K562 (cell line): Measurements from ENCODE around the gene ASB6. TPM values are rescaled to one million over a fixed set of nuclear protein-coding genes. Genes with fewer than 3 reads are reported as not detected.
A peak's percentile ranks its signal among the peaks of the same experiment; 100 is the strongest.

ENCODE experiments used
- ATAC-seq: fragments of 200-7000 bp; cut with Tn5 transposase; 3 replicates; pipeline ENCODE4 v1.9.1; 2020; ENCODE audit warnings: moderate library complexity
- BruUV-seq: library from RNA; stranded (reverse); fragments of 400-500 nt; replicated peaks from 2 replicates; lab custom pipeline; 2021; lab: Mats Ljungman, UMichigan
- CTCF ChIA-PET: fragments of 300-600 bp; formaldehyde crosslinking; extraction: SDS; loops from one replicate; lab custom pipeline; 2021; ENCODE audit warnings: low intra/inter-chr PET ratio; lab: Yijun Ruan, JAX
- POLR2A ChIA-PET: fragments of 300-600, 350-650 bp; sonication (Branson Sonifier 250); formaldehyde crosslinking; extraction: SDS; loops from one replicate; lab custom pipeline; 2021; ENCODE audit warnings: antibody characterized with exemption, inconsistent platforms; lab: Yijun Ruan, JAX
- DNase-seq, 4 experiments: peaks; one replicate each; pipeline versions ENCODE4 v3.0.0 to v3.0.0-alpha.2; 2011 to 2018; ENCODE audit warnings: low spot score in 3 of 4, mixed read lengths in 3 of 4; ENCODE audit errors: extremely low read depth in 1 of 4
- FAIRE-seq: peaks from 2 replicates; lab custom pipeline; 2011; peaks lifted over from hg19 to GRCh38; lab: Jason Lieb, UNC
- H2AFZ ChIP-seq: 2 replicates; pipeline ENCODE4 v1.6.0; 2011; ENCODE audit warnings: low read depth, low read length, control low read depth, inconsistent platforms
- H3K27ac ChIP-seq: fragments of 200-600 bp; 3 replicates; pipeline ENCODE4 v1.8.0; 2011; ENCODE audit warnings: low read depth, mild to moderate bottlenecking, control low read depth, inconsistent platforms, low read length, moderate library complexity, mixed read lengths; ENCODE audit errors: extremely low read depth
- H3K27me3 ChIP-seq, 2 experiments: fragments of 300-600 bp in 1 of 2; 2 replicates in 1 of 2; 3 replicates in 1 of 2; pipeline versions ENCODE4 v1.6.0 to v1.8.0; 2011; ENCODE audit warnings: inconsistent platforms in 2 of 2, low read length in 2 of 2, mild to moderate bottlenecking in 1 of 2, mixed read lengths in 1 of 2, moderate library complexity in 1 of 2; ENCODE audit not compliant: control insufficient read depth in 2 of 2, insufficient read depth in 2 of 2
- H3K36me3 ChIP-seq: fragments of 300-600 bp; 3 replicates; pipeline ENCODE4 v1.8.0; 2011; ENCODE audit warnings: mild to moderate bottlenecking, low read length, inconsistent platforms; ENCODE audit not compliant: control insufficient read depth, insufficient read depth
- H3K4me1 ChIP-seq, 2 experiments: fragments of 200-600 bp in 1 of 2; replicated peaks in 1 of 2; 2 replicates in 1 of 2; 3 replicates in 1 of 2; pipeline versions ENCODE4 v1.5.1 to v1.8.0; 2011; ENCODE audit warnings: inconsistent platforms in 2 of 2, low read length in 2 of 2, mild to moderate bottlenecking in 1 of 2, mixed read lengths in 1 of 2, moderate library complexity in 1 of 2; ENCODE audit not compliant: control insufficient read depth in 2 of 2, insufficient read depth in 2 of 2
- H3K4me2 ChIP-seq: 2 replicates; pipeline ENCODE4 v1.6.1; 2011; ENCODE audit warnings: low read length, control low read depth, inconsistent platforms, mixed read lengths; ENCODE audit not compliant: insufficient read depth
- H3K4me3 ChIP-seq: fragments of 200-600 bp; sonication (generic), shearing (Covaris generic); 2 replicates; pipeline ENCODE4 v1.5.1; 2016; ENCODE audit warnings: control low read depth, inconsistent platforms
- H3K79me2 ChIP-seq: fragments of 200-600 bp; 3 replicates; pipeline ENCODE4 v1.8.0; 2011; ENCODE audit warnings: low read length, inconsistent platforms; ENCODE audit not compliant: control insufficient read depth, insufficient read depth
- H3K9ac ChIP-seq, 2 experiments: 2 replicates each; pipeline versions ENCODE4 v1.6.0 to v1.6.1; 2011; ENCODE audit warnings: low read depth in 2 of 2, low read length in 2 of 2, control low read depth in 1 of 2, inconsistent platforms in 1 of 2, mild to moderate bottlenecking in 1 of 2, mixed read lengths in 1 of 2; ENCODE audit not compliant: insufficient read depth in 1 of 2
- H3K9me1 ChIP-seq: one replicate; pipeline ENCODE4 v1.6.0; 2011; ENCODE audit warnings: inconsistent platforms, mild to moderate bottlenecking, low read length, moderate library complexity; ENCODE audit not compliant: control insufficient read depth, insufficient read depth
- H3K9me3 ChIP-seq: replicated peaks from 2 replicates; pipeline ENCODE4 v1.5.1; 2011; ENCODE audit warnings: low read depth, low read length, inconsistent platforms; ENCODE audit not compliant: control insufficient read depth, insufficient read depth
- H4K20me1 ChIP-seq: replicated peaks from 2 replicates; pipeline ENCODE4 v1.6.1; 2011; ENCODE audit warnings: low read length, inconsistent platforms, mixed read lengths; ENCODE audit not compliant: control insufficient read depth, insufficient read depth
- BCOR ChIP-seq: fragments of 450-650 bp; IDR thresholded peaks from 2 replicates; pipeline ENCODE4 v1.6.1; 2016
- CCNT2 ChIP-seq: IDR thresholded peaks from 2 replicates; pipeline ENCODE4 v1.6.1; 2011; ENCODE audit warnings: borderline replicate concordance, low read depth, mild to moderate bottlenecking, moderate library complexity, mixed read lengths, low read length; ENCODE audit not compliant: insufficient read length; ENCODE audit errors: extremely low read depth
- DPF2 ChIP-seq: fragments of 450-650 bp; IDR thresholded peaks from 2 replicates; pipeline ENCODE4 v1.6.1; 2016
- ETS1 ChIP-seq: conservative IDR thresholded peaks from 2 replicates; pipeline ENCODE4 v1.6.1; 2011; ENCODE audit warnings: low read depth, mild to moderate bottlenecking, low read length; ENCODE audit not compliant: control insufficient read depth
- FOSL1 ChIP-seq: fragments of 200-800 bp; sonication (Bioruptor generic); conservative IDR thresholded peaks from 2 replicates; pipeline ENCODE4 v1.6.1; 2016; ENCODE audit warnings: missing genetic modification characterization, missing compliant biosample characterization
- FOXJ3 ChIP-seq: sonication (generic); formaldehyde crosslinking; IDR thresholded peaks from 2 replicates; pipeline ENCODE4 v1.4.0; 2020; ENCODE audit warnings: mild to moderate bottlenecking, missing genetic modification reagents
- STAT5A ChIP-seq: IDR thresholded peaks from 2 replicates; pipeline ENCODE4 v1.6.1; 2012; ENCODE audit warnings: low read length, inconsistent platforms, borderline replicate concordance
- WGBS: fragments of 100-300 bp; shearing (Covaris generic); methylation state at CpG from one replicate; pipeline ENCODE4 v1.1.6; 2016; ENCODE audit warnings: low coverage, mixed read lengths; ENCODE audit not compliant: insufficient coverage; ENCODE audit errors: missing lambda C conversion rate; 5-methylcytosine and 5-hydroxymethylcytosine counted together
- in situ Hi-C: fragments of 300-500 bp; cut with MboI; formaldehyde crosslinking; loops from 4 replicates; pipeline ENCODE4 v1.15.0; 2018; ENCODE audit warnings: inconsistent platforms, mixed read lengths
- intact Hi-C: fragments of 100-400 bp; cut with micrococcal nuclease; formaldehyde crosslinking; loops from 2 replicates; pipeline ENCODE4 v1.14.2; 2022
- polyA plus RNA-seq, 8 experiments: library from polyadenylated mRNA; depleted of rRNA in 4 of 8; stranded (reverse) in 5 of 8; unstranded in 3 of 8; fragments of >200 nt; fragmentation: Nextera tagmentation in 2 of 8; fragmentation: Illumina TruSeq in 1 of 8; extraction: Ambion mirVana in 2 of 8; extraction: Trizol in 1 of 8; gene quantifications; 2 replicates each; pipeline versions ENCODE4 v1.2.1 to v1.2.3, GENCODE V29; 2011 to 2014; ENCODE audit warnings: inconsistent platforms in 1 of 8, missing spikeins in 1 of 8
- total RNA-seq, 7 experiments: library from RNA; depleted of rRNA in 6 of 7; stranded (reverse); fragments of >200 nt in 6 of 7; fragmentation: Illumina TruSeq in 2 of 7; extraction: Trizol in 2 of 7; gene quantifications; 2 replicates each; pipeline versions ENCODE4 v1.2.1 to v1.2.3, GENCODE V29; 2011 to 2021; ENCODE audit warnings: low replicate concordance in 1 of 7
- TF ChIP-seq, protein P1 (sequence below), 2 experiments: fragments of 200-800 bp in 1 of 2; sonication (Bioruptor generic) in 1 of 2; sonication (generic) in 1 of 2; formaldehyde crosslinking in 1 of 2; IDR thresholded peaks in 1 of 2; conservative IDR thresholded peaks in 1 of 2; 2 replicates each; pipeline versions ENCODE4 v1.5.0 to v1.6.1; 2016 to 2020; ENCODE audit warnings: missing compliant biosample characterization in 1 of 2, missing genetic modification characterization in 1 of 2, missing genetic modification reagents in 1 of 2
- TF ChIP-seq, protein P2 (sequence below): fragments of 250-450 bp; sonication (Bioruptor Pico); IDR thresholded peaks from 2 replicates; pipeline ENCODE4 v1.4.0; 2020; ENCODE audit warnings: mild to moderate bottlenecking, moderate library complexity

ASB6 gene
- total and polyA plus RNA-seq, 9 of the 15 experiments (the other 6 are each of a cell fraction or from before 2014, with no cell fraction given) = 0.92 to 17.8 (median 11.3) TPM

DNA sequence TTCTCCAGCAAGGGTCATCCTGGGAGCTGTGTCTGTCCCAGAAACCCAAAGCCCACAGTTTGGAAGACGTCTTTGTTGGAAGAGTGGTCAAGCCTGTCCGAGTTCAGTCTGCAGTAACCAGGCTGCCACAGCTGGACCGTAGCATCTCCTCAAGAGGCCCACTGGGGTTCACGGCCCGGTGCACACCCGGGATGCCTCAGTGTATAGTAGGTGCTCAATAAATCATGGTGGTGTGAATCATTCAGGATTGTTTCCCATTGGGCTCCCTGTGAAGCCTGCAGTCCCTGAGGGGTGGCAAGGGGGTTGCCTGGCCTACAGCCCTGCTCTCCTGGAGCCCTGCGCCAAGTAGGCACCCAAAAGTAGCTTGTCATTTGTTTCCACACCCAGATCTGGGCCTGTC lies 13.2 kb upstream of the ASB6 start:
- no peak for ATAC-seq
- ChIA-PET POLR2A (interaction anchor here (0.6 to 1.4 kb wide), 3 partner anchors 48 to 278 kb away, joined by 3 to 4 read pairs (median 4); no protein-coding TSS in a partner anchor), CTCF (no interaction called here)
- Histone ChIP-seq H3K36me3 (no peaks in the 10 kb centered on the region), H3K4me1 (peaks cover 0 to 3% of the 10 kb centered on the region in 2 experiments; a peak in 2 of 5 replicates), H3K27ac (no peak overlapping the region), H3K4me3 (no peak overlapping the region), H4K20me1 (no peaks in the 10 kb centered on the region; the same call in 1 of the 2 replicates), H3K9ac (no peak overlapping the region), H3K9me3 (no peaks in the 10 kb centered on the region), H2AFZ (no peak overlapping the region), H3K79me2 (no peaks in the 10 kb centered on the region), H3K27me3 (peaks cover 29 to 44% of the 10 kb centered on the region in 2 experiments; a peak in 4 of 5 replicates), H3K9me1 (no peaks in the 10 kb centered on the region), H3K4me2 (no peak overlapping the region)
- 9% methylated on average over 7 of the region's 7 CpGs for WGBS
- intact Hi-C loops = no loop called here
- no peak for TF ChIP-seq ETS1
- 0 out of 2 replicates have a peak, but pooled peaks have one; percentile 28 for TF ChIP-seq BCOR
- DNase-seq = no peak
- in situ Hi-C loops = loop anchor here (25.0 kb wide), 1 partner anchor 682 kb away; no protein-coding TSS in a partner anchor
- no peak for FAIRE-seq
- no TSS peak for BruUV-seq

GRCh38 chr9:129654554-129655040 lies 12.6 kb upstream of the ASB6 start:
- Histone ChIP-seq H3K9me3 (no peaks in the 10 kb centered on the region), H3K4me3 (no peak overlapping the region), H3K27ac (no peak overlapping the region), H4K20me1 (no peaks in the 10 kb centered on the region; the same call in 1 of the 2 replicates), H3K79me2 (no peaks in the 10 kb centered on the region), H3K27me3 (peaks cover 29 to 45% of the 10 kb centered on the region in 2 experiments; a peak in 4 of 5 replicates), H2AFZ (no peak overlapping the region), H3K4me2 (no peak overlapping the region), H3K36me3 (no peaks in the 10 kb centered on the region), H3K9ac (no peak overlapping the region), H3K4me1 (peaks cover 0 to 6% of the 10 kb centered on the region in 2 experiments; a peak in 2 of 5 replicates), H3K9me1 (no peaks in the 10 kb centered on the region)
- intact Hi-C loops = no loop called here
- in situ Hi-C loops = loop anchor here (25.0 kb wide), 1 partner anchor 683 kb away; no protein-coding TSS in a partner anchor
- BruUV-seq = no TSS peak
- CTCF ChIA-PET = no interaction called here
- FAIRE-seq (no peak), DNase-seq (no peak), ATAC-seq (peak; percentile 47)
- 8% methylated on average over 20 of the region's 20 CpGs for WGBS
- POLR2A ChIA-PET = interaction anchor here (0.6 to 1.0 kb wide), 2 partner anchors 48 to 278 kb away, joined by 3 to 4 read pairs; no protein-coding TSS in a partner anchor
- TF ChIP-seq CCNT2 (no peak), FOSL1 (tag) (no peak), FOXJ3 (CRISPR knock-in tag) (no peak), STAT5A (no peak), DPF2 (no peak)
- TF ChIP-seq, protein P1, sequence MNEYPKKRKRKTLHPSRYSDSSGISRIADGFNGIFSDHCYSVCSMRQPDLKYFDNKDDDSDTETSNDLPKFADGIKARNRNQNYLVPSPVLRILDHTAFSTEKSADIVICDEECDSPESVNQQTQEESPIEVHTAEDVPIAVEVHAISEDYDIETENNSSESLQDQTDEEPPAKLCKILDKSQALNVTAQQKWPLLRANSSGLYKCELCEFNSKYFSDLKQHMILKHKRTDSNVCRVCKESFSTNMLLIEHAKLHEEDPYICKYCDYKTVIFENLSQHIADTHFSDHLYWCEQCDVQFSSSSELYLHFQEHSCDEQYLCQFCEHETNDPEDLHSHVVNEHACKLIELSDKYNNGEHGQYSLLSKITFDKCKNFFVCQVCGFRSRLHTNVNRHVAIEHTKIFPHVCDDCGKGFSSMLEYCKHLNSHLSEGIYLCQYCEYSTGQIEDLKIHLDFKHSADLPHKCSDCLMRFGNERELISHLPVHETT (CRISPR knock-in tag; conservative IDR thresholded peaks at IDR 0.05 in 1 of 2, IDR thresholded peaks at IDR 0.05 in 1 of 2) = no peak
- TF ChIP-seq, protein P2, sequence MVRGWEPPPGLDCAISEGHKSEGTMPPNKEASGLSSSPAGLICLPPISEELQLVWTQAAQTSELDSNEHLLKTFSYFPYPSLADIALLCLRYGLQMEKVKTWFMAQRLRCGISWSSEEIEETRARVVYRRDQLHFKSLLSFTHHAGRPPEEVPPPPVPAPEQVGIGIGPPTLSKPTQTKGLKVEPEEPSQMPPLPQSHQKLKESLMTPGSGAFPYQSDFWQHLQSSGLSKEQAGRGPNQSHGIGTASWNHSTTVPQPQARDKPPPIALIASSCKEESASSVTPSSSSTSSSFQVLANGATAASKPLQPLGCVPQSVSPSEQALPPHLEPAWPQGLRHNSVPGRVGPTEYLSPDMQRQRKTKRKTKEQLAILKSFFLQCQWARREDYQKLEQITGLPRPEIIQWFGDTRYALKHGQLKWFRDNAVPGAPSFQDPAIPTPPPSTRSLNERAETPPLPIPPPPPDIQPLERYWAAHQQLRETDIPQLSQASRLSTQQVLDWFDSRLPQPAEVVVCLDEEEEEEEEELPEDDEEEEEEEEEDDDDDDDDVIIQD (CRISPR knock-in tag) = no peak
